ENCODE data around the gene ETNK2.

- no peak for TF ChIP-seq CTCF (IDR thresholded peaks at IDR 0.05)
- TF ChIP-seq POLR2A (IDR thresholded peaks at IDR 0.05), result no peak
- no peak for TF ChIP-seq POLR2AphosphoS5 (IDR thresholded peaks at IDR 0.05)
- no peak for TF ChIP-seq EP300 (IDR thresholded peaks at IDR 0.05)
These were observed 43.3 kb downstream of the ETNK2 start for GRCh38 chr1:204108312-204109141.

All from sigmoid colon (tissue), 4 donors.